ENCODE data around the gene IPCEF1. TPM values are rescaled to one million over a fixed set of nuclear protein-coding genes. Genes with fewer than 3 reads are reported as not detected.

Gene IPCEF1
- total RNA-seq, 1 donor from 2014 or later: 2.0 TPM

GRCh38 chr6:154298297-154298696 is 58.3 kb downstream of the IPCEF1 start:
- DNase-seq (ENCODE audit: extremely low spot score in 2 of 2): no peak
- intact Hi-C loops (cut with DNase I): no loop called here
- Histone ChIP-seq H3K4me1 (peaks cover 17% of the 10 kb centered on the region), H3K4me3 (no peak overlapping the region), H3K9me3 (no peaks in the 10 kb centered on the region), H3K36me3 (no peaks in the 10 kb centered on the region), H3K27me3 (no peaks in the 10 kb centered on the region), H3K27ac (no peak overlapping the region)
- TF ChIP-seq POLR2AphosphoS5 (IDR thresholded peaks at IDR 0.05; ENCODE audit: insufficient read depth in 1 of 2, low read depth in 1 of 2) (no peak), POLR2A (IDR thresholded peaks at IDR 0.05) (no peak), CTCF (IDR thresholded peaks at IDR 0.05) (no peak)

GRCh38 chr6:154297721-154298120 is 58.9 kb downstream of the IPCEF1 start:
- Histone ChIP-seq H3K4me3 (no peak overlapping the region), H3K27ac (no peak overlapping the region), H3K9me3 (no peaks in the 10 kb centered on the region), H3K36me3 (no peaks in the 10 kb centered on the region), H3K4me1 (peaks cover 17% of the 10 kb centered on the region), H3K27me3 (no peaks in the 10 kb centered on the region)
- TF ChIP-seq POLR2A (IDR thresholded peaks at IDR 0.05) (no peak), CTCF (IDR thresholded peaks at IDR 0.05) (no peak), POLR2AphosphoS5 (IDR thresholded peaks at IDR 0.05; ENCODE audit: insufficient read depth in 1 of 2, low read depth in 1 of 2) (no peak)
- intact Hi-C loops (cut with DNase I): no loop called here
- DNase-seq (ENCODE audit: extremely low spot score in 2 of 2): no peak

GRCh38 chr6:154297210-154297609 is 59.4 kb downstream of the IPCEF1 start:
- Histone ChIP-seq H3K36me3 (no peaks in the 10 kb centered on the region), H3K27me3 (no peaks in the 10 kb centered on the region), H3K4me3 (no peak overlapping the region), H3K27ac (no peak overlapping the region), H3K9me3 (no peaks in the 10 kb centered on the region), H3K4me1 (peaks cover 17% of the 10 kb centered on the region)
- no peak for TF ChIP-seq POLR2AphosphoS5 (IDR thresholded peaks at IDR 0.05; ENCODE audit: insufficient read depth in 1 of 2, low read depth in 1 of 2)
- no peak for TF ChIP-seq CTCF (IDR thresholded peaks at IDR 0.05)
- TF ChIP-seq POLR2A (IDR thresholded peaks at IDR 0.05): no peak
- no peak for DNase-seq (ENCODE audit: extremely low spot score in 2 of 2)
- intact Hi-C loops (cut with DNase I): no loop called here

- peaks cover 17% of the 10 kb centered on the region for H3K4me1 ChIP-seq
- no peak overlapping the region for H3K27ac ChIP-seq
- H3K9me3 ChIP-seq: no peaks in the 10 kb centered on the region
- H3K4me3 ChIP-seq: no peak overlapping the region
- intact Hi-C loops (cut with DNase I): no loop called here
- no peaks in the 10 kb centered on the region for H3K36me3 ChIP-seq
- TF ChIP-seq CTCF (IDR thresholded peaks at IDR 0.05) (no peak), POLR2A (IDR thresholded peaks at IDR 0.05) (no peak), POLR2AphosphoS5 (IDR thresholded peaks at IDR 0.05; ENCODE audit: insufficient read depth in 1 of 2, low read depth in 1 of 2) (no peak)
- H3K27me3 ChIP-seq: no peaks in the 10 kb centered on the region
- DNase-seq (ENCODE audit: extremely low spot score in 2 of 2): no peak
Observed at GRCh38 chr6:154295733-154296132, 60.9 kb downstream of the IPCEF1 start.

GRCh38 chr6:154292855-154293519 is 63.6 kb downstream of the IPCEF1 start:
- TF ChIP-seq POLR2AphosphoS5 (IDR thresholded peaks at IDR 0.05; ENCODE audit: insufficient read depth in 1 of 2, low read depth in 1 of 2) (no peak), CTCF (IDR thresholded peaks at IDR 0.05) (no peak), POLR2A (IDR thresholded peaks at IDR 0.05) (no peak)
- H3K4me1 ChIP-seq: peaks cover 9% of the 10 kb centered on the region
- DNase-seq (ENCODE audit: extremely low spot score in 2 of 2): no peak
- no peaks in the 10 kb centered on the region for H3K36me3 ChIP-seq
- intact Hi-C loops (cut with DNase I): no loop called here
- no peak overlapping the region for H3K4me3 ChIP-seq
- H3K27me3 ChIP-seq: no peaks in the 10 kb centered on the region
- no peaks in the 10 kb centered on the region for H3K9me3 ChIP-seq
- no peak overlapping the region for H3K27ac ChIP-seq
